ENCODE data around the gene PHF23. TPM values are rescaled to one million over a fixed set of nuclear protein-coding genes. Genes with fewer than 3 reads are reported as not detected.
A peak's percentile ranks its signal among the peaks of the same experiment; 100 is the strongest.

PHF23 gene
- total and polyA plus RNA-seq, 2 donors, result 47.5 to 51.6 TPM

- H3K4me3 ChIP-seq (ENCODE audit: low read length in 2 of 2), result peak overlapping the region; percentile 38 to 48
- peaks cover 0 to 3% of the 10 kb centered on the region in 2 donors for H3K9me3 ChIP-seq (ENCODE audit: control insufficient read depth in 2 of 2, insufficient read depth in 1 of 2, low read length in 1 of 2)
- peaks cover 45 to 77% of the 10 kb centered on the region in 2 donors for H3K4me1 ChIP-seq (ENCODE audit: control insufficient read depth in 2 of 2, insufficient read depth in 2 of 2, low read length in 2 of 2)
- 46% methylated on average over 9 of the region's 9 CpGs for WGBS
- peak overlapping the region; percentile 75 to 90 for H3K27ac ChIP-seq (ENCODE audit: low read depth in 1 of 2, low read length in 1 of 2)
- no peaks in the 10 kb centered on the region for H3K36me3 ChIP-seq (ENCODE audit: control insufficient read depth in 2 of 2, insufficient read depth in 2 of 2, low read length in 1 of 2)
- peaks cover 0 to 3% of the 10 kb centered on the region in 2 donors for H3K27me3 ChIP-seq (ENCODE audit: control insufficient read depth in 2 of 2, insufficient read depth in 1 of 2, low read length in 1 of 2)
- no peak for DNase-seq (ENCODE audit: low read depth in 6 of 9, low spot score in 9 of 9)
These were observed 24.1 kb downstream of the PHF23 start for GRCh38 chr17:7215136-7215638.

GRCh38 chr17:7214300-7215135 lies 24.7 kb downstream of the PHF23 start:
- Histone ChIP-seq H3K36me3 (ENCODE audit: control insufficient read depth in 2 of 2, insufficient read depth in 2 of 2, low read length in 1 of 2) (no peaks in the 10 kb centered on the region), H3K4me3 (ENCODE audit: low read length in 2 of 2) (peak overlapping the region; percentile 38 to 48), H3K27me3 (ENCODE audit: control insufficient read depth in 2 of 2, insufficient read depth in 1 of 2, low read length in 1 of 2) (peaks cover 0 to 3% of the 10 kb centered on the region in 2 donors), H3K27ac (ENCODE audit: low read depth in 1 of 2, low read length in 1 of 2) (peak overlapping the region; percentile 75 to 90), H3K4me1 (ENCODE audit: control insufficient read depth in 2 of 2, insufficient read depth in 2 of 2, low read length in 2 of 2) (peaks cover 45 to 75% of the 10 kb centered on the region in 2 donors), H3K9me3 (ENCODE audit: control insufficient read depth in 2 of 2, insufficient read depth in 1 of 2, low read length in 1 of 2) (peaks cover 0 to 3% of the 10 kb centered on the region in 2 donors)
- DNase-seq (ENCODE audit: low read depth in 6 of 9, low spot score in 9 of 9), result peak; percentile 86 to 98 (median 94)
- WGBS, result under 1% methylated on average over 45 of the region's 45 CpGs

- WGBS, result 6% methylated on average over 15 of the region's 15 CpGs
- Histone ChIP-seq H3K4me3 (ENCODE audit: low read length in 2 of 2) (peak overlapping the region; percentile 38 to 48), H3K9me3 (ENCODE audit: control insufficient read depth in 2 of 2, insufficient read depth in 1 of 2, low read length in 1 of 2) (peaks cover 0 to 3% of the 10 kb centered on the region in 2 donors), H3K36me3 (ENCODE audit: control insufficient read depth in 2 of 2, insufficient read depth in 2 of 2, low read length in 1 of 2) (no peaks in the 10 kb centered on the region), H3K4me1 (ENCODE audit: control insufficient read depth in 2 of 2, insufficient read depth in 2 of 2, low read length in 2 of 2) (peaks cover 39 to 69% of the 10 kb centered on the region in 2 donors), H3K27ac (ENCODE audit: low read depth in 1 of 2, low read length in 1 of 2) (peak overlapping the region; percentile 75 to 90), H3K27me3 (ENCODE audit: control insufficient read depth in 2 of 2, insufficient read depth in 1 of 2, low read length in 1 of 2) (peaks cover 0 to 3% of the 10 kb centered on the region in 2 donors)
- DNase-seq (ENCODE audit: low read depth in 6 of 9, low spot score in 9 of 9), result peak in 2 of 9 donors; percentile 75 to 84
These were observed 25.4 kb downstream of the PHF23 start for GRCh38 chr17:7213895-7214299.

- Histone ChIP-seq H3K27me3 (ENCODE audit: control insufficient read depth in 2 of 2, insufficient read depth in 1 of 2, low read length in 1 of 2) (peaks cover 0 to 3% of the 10 kb centered on the region in 2 donors), H3K4me3 (ENCODE audit: low read length in 2 of 2) (no peak overlapping the region), H3K4me1 (ENCODE audit: control insufficient read depth in 2 of 2, insufficient read depth in 2 of 2, low read length in 2 of 2) (peaks cover 23 to 51% of the 10 kb centered on the region in 2 donors), H3K36me3 (ENCODE audit: control insufficient read depth in 2 of 2, insufficient read depth in 2 of 2, low read length in 1 of 2) (no peaks in the 10 kb centered on the region), H3K27ac (ENCODE audit: low read depth in 1 of 2, low read length in 1 of 2) (no peak overlapping the region), H3K9me3 (ENCODE audit: control insufficient read depth in 2 of 2, insufficient read depth in 1 of 2, low read length in 1 of 2) (no peaks in the 10 kb centered on the region)
- DNase-seq (ENCODE audit: low read depth in 6 of 9, low spot score in 9 of 9), result no peak
- WGBS, result 74% methylated on average over 35 of the region's 37 CpGs
These were observed 27.6 kb downstream of the PHF23 start for GRCh38 chr17:7211491-7212273.

GRCh38 chr17:7208754-7209460 lies 30.4 kb downstream of the PHF23 start:
- Histone ChIP-seq H3K27me3 (ENCODE audit: control insufficient read depth in 2 of 2, insufficient read depth in 1 of 2, low read length in 1 of 2) (peaks cover 0 to 3% of the 10 kb centered on the region in 2 donors), H3K27ac (ENCODE audit: low read depth in 1 of 2, low read length in 1 of 2) (no peak overlapping the region), H3K4me1 (ENCODE audit: control insufficient read depth in 2 of 2, insufficient read depth in 2 of 2, low read length in 2 of 2) (peaks cover 9 to 42% of the 10 kb centered on the region in 2 donors), H3K9me3 (ENCODE audit: control insufficient read depth in 2 of 2, insufficient read depth in 1 of 2, low read length in 1 of 2) (no peaks in the 10 kb centered on the region), H3K4me3 (ENCODE audit: low read length in 2 of 2) (no peak overlapping the region), H3K36me3 (ENCODE audit: control insufficient read depth in 2 of 2, insufficient read depth in 2 of 2, low read length in 1 of 2) (peaks cover under 1 to 2% of the 10 kb centered on the region in 2 donors)
- DNase-seq (ENCODE audit: low read depth in 6 of 9, low spot score in 9 of 9), result no peak
- WGBS, result 99% methylated on average over 9 of the region's 9 CpGs

GRCh38 chr17:7208027-7208571 lies 31.2 kb downstream of the PHF23 start:
- 91% methylated on average over 21 of the region's 21 CpGs for WGBS
- Histone ChIP-seq H3K4me1 (ENCODE audit: control insufficient read depth in 2 of 2, insufficient read depth in 2 of 2, low read length in 2 of 2) (peaks cover 2 to 34% of the 10 kb centered on the region in 2 donors), H3K36me3 (ENCODE audit: control insufficient read depth in 2 of 2, insufficient read depth in 2 of 2, low read length in 1 of 2) (peaks cover 9% of the 10 kb centered on the region in 2 donors), H3K27me3 (ENCODE audit: control insufficient read depth in 2 of 2, insufficient read depth in 1 of 2, low read length in 1 of 2) (peaks cover 0 to 3% of the 10 kb centered on the region in 2 donors), H3K9me3 (ENCODE audit: control insufficient read depth in 2 of 2, insufficient read depth in 1 of 2, low read length in 1 of 2) (no peaks in the 10 kb centered on the region), H3K27ac (ENCODE audit: low read depth in 1 of 2, low read length in 1 of 2) (no peak overlapping the region), H3K4me3 (ENCODE audit: low read length in 2 of 2) (no peak overlapping the region)
- no peak for DNase-seq (ENCODE audit: low read depth in 6 of 9, low spot score in 9 of 9)

- H3K36me3 ChIP-seq (ENCODE audit: control insufficient read depth in 2 of 2, insufficient read depth in 2 of 2, low read length in 1 of 2), result peaks cover 16% of the 10 kb centered on the region in 2 donors
- WGBS, result 97% methylated on average over 24 of the region's 24 CpGs
- no peaks in the 10 kb centered on the region for H3K9me3 ChIP-seq (ENCODE audit: control insufficient read depth in 2 of 2, insufficient read depth in 1 of 2, low read length in 1 of 2)
- no peak overlapping the region for H3K4me3 ChIP-seq (ENCODE audit: low read length in 2 of 2)
- H3K4me1 ChIP-seq (ENCODE audit: control insufficient read depth in 2 of 2, insufficient read depth in 2 of 2, low read length in 2 of 2), result peaks cover 2 to 33% of the 10 kb centered on the region in 2 donors
- no peak for DNase-seq (ENCODE audit: low read depth in 6 of 9, low spot score in 9 of 9)
- no peak overlapping the region for H3K27ac ChIP-seq (ENCODE audit: low read depth in 1 of 2, low read length in 1 of 2)
- peaks cover 0 to 3% of the 10 kb centered on the region in 2 donors for H3K27me3 ChIP-seq (ENCODE audit: control insufficient read depth in 2 of 2, insufficient read depth in 1 of 2, low read length in 1 of 2)
These were observed 31.9 kb downstream of the PHF23 start for GRCh38 chr17:7207120-7208001.

GRCh38 chr17:7205561-7205960 lies 33.7 kb downstream of the PHF23 start:
- H3K27me3 ChIP-seq (ENCODE audit: control insufficient read depth in 2 of 2, insufficient read depth in 1 of 2, low read length in 1 of 2), result no peaks in the 10 kb centered on the region
- H3K36me3 ChIP-seq (ENCODE audit: control insufficient read depth in 2 of 2, insufficient read depth in 2 of 2, low read length in 1 of 2), result peaks cover 18 to 30% of the 10 kb centered on the region in 2 donors
- peak overlapping the region; percentile 66 to 80 for H3K27ac ChIP-seq (ENCODE audit: low read depth in 1 of 2, low read length in 1 of 2)
- 87% methylated on average over 15 of the region's 15 CpGs for WGBS
- H3K4me1 ChIP-seq (ENCODE audit: control insufficient read depth in 2 of 2, insufficient read depth in 2 of 2, low read length in 2 of 2), result peaks cover 2 to 23% of the 10 kb centered on the region in 2 donors
- DNase-seq (ENCODE audit: low read depth in 6 of 9, low spot score in 9 of 9), result no peak
- peak overlapping the region; percentile 49 to 61 for H3K4me3 ChIP-seq (ENCODE audit: low read length in 2 of 2)
- no peaks in the 10 kb centered on the region for H3K9me3 ChIP-seq (ENCODE audit: control insufficient read depth in 2 of 2, insufficient read depth in 1 of 2, low read length in 1 of 2)

Measured in thymus (tissue), 11 donors.